Measurements from ENCODE around the gene FAM153A.
"Not testable (repeated sequence)": the region's sequence is repeated elsewhere in the genome, so short reads cannot be mapped to it uniquely, and the experiment has no call there.

The FAM153A gene

DNA sequence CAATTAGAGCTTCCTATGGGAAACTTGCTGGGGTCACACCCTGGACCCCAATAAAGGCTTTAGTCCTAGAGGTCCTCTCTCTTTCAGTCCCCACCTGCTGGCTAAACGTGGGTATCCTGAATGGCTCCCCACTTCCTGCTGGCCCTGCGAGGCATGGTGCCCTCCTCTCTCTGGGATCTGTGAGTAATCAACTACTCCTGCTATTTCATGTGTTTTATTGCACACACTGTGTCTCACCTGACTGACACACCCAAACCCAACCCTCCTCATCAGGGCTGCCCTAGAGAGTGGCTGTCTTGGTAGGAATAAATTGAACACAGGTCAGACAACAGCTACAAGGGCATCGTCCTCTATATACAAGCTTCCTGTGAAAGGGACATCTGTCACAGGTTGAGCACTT lies 39.8 kb upstream of the FAM153A start:
- WGBS, 2 donors (ENCODE audit: extremely low coverage in 2 of 2, insufficient read length in 2 of 2, insufficient replicate concordance in 1 of 2): no CpG with 5 or more reads among the region's 3 CpGs
- not testable (repeated sequence) for H3K36me3 ChIP-seq (replicated peaks in 1 of 2; ENCODE audit: control insufficient read depth in 2 of 2, insufficient read depth in 2 of 2, low read length in 2 of 2); H2BK120ac ChIP-seq (ENCODE audit: low read depth, low read length); H4K91ac ChIP-seq (ENCODE audit: low read depth, low read length, poor library complexity); H3K27ac ChIP-seq (replicated peaks; ENCODE audit: low read length); H3K4ac ChIP-seq (ENCODE audit: low read length); H3K9me3 ChIP-seq (replicated peaks in 1 of 2; ENCODE audit: control insufficient read depth in 2 of 2, insufficient read depth in 1 of 2, low read depth in 1 of 2, low read length in 2 of 2); DNase-seq (ENCODE audit: low spot score); H3K23ac ChIP-seq (ENCODE audit: low read depth, low read length, poor library complexity); H2BK15ac ChIP-seq (ENCODE audit: low read length); H3K4me3 ChIP-seq (ENCODE audit: low read length in 2 of 2); H3K79me1 ChIP-seq (ENCODE audit: low read depth, low read length); H2AFZ ChIP-seq (ENCODE audit: low read length); H2BK12ac ChIP-seq (ENCODE audit: low read length); H3K4me1 ChIP-seq (ENCODE audit: control insufficient read depth in 2 of 2, insufficient read depth in 1 of 2, low read depth in 1 of 2, low read length in 2 of 2); H3K18ac ChIP-seq (ENCODE audit: low read length); H3K27me3 ChIP-seq (ENCODE audit: control insufficient read depth in 3 of 3, insufficient read depth in 3 of 3, low read depth in 1 of 3, low read length in 3 of 3); H4K8ac ChIP-seq (ENCODE audit: low read depth, low read length); H3K4me2 ChIP-seq (ENCODE audit: insufficient read depth, low read length, poor library complexity, severe bottlenecking); H2AK5ac ChIP-seq (ENCODE audit: low read depth, low read length); H2BK5ac ChIP-seq (ENCODE audit: low read length); H3K9ac ChIP-seq (ENCODE audit: low read depth, low read length, poor library complexity); H3K14ac ChIP-seq (ENCODE audit: low read length)

DNA sequence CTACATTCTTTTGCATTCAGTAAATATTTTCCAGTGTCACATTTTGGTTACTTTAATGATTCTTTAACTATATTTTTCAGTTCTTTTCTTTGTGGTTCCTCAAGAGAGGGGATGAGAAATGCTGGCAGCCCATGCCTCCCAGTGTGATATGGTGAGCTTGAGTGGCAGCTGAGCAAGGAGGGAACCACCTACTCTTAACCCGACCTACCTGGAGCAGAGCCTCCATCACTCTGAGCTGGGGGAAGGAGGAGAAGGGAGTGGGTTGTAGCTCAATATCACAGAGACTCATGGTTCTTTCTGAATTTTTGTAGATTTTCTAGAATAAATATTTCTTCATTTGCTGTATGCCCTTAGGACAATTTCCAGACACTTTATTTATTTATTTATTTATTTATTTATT lies 37.0 kb upstream of the FAM153A start:
- not testable (repeated sequence) for H3K23ac ChIP-seq (ENCODE audit: low read depth, low read length, poor library complexity); H3K4me2 ChIP-seq (ENCODE audit: insufficient read depth, low read length, poor library complexity, severe bottlenecking); H2BK12ac ChIP-seq (ENCODE audit: low read length); H2BK120ac ChIP-seq (ENCODE audit: low read depth, low read length); H3K14ac ChIP-seq (ENCODE audit: low read length); H4K91ac ChIP-seq (ENCODE audit: low read depth, low read length, poor library complexity); H3K9me3 ChIP-seq (replicated peaks in 1 of 2; ENCODE audit: control insufficient read depth in 2 of 2, insufficient read depth in 1 of 2, low read depth in 1 of 2, low read length in 2 of 2); DNase-seq (ENCODE audit: low spot score); H2AFZ ChIP-seq (ENCODE audit: low read length); H2AK5ac ChIP-seq (ENCODE audit: low read depth, low read length); H3K79me1 ChIP-seq (ENCODE audit: low read depth, low read length); H3K18ac ChIP-seq (ENCODE audit: low read length); H3K9ac ChIP-seq (ENCODE audit: low read depth, low read length, poor library complexity); H3K4ac ChIP-seq (ENCODE audit: low read length); H4K8ac ChIP-seq (ENCODE audit: low read depth, low read length); H3K4me1 ChIP-seq (ENCODE audit: control insufficient read depth in 2 of 2, insufficient read depth in 1 of 2, low read depth in 1 of 2, low read length in 2 of 2); H3K36me3 ChIP-seq (replicated peaks in 1 of 2; ENCODE audit: control insufficient read depth in 2 of 2, insufficient read depth in 2 of 2, low read length in 2 of 2); H2BK15ac ChIP-seq (ENCODE audit: low read length); H3K4me3 ChIP-seq (ENCODE audit: low read length in 2 of 2); H2BK5ac ChIP-seq (ENCODE audit: low read length); H3K27ac ChIP-seq (replicated peaks; ENCODE audit: low read length); H3K27me3 ChIP-seq (ENCODE audit: control insufficient read depth in 3 of 3, insufficient read depth in 3 of 3, low read depth in 1 of 3, low read length in 3 of 3)
- no CpG with 5 or more reads among the region's 1 CpG for WGBS, 2 donors (ENCODE audit: extremely low coverage in 2 of 2, insufficient read length in 2 of 2, insufficient replicate concordance in 1 of 2)

DNA sequence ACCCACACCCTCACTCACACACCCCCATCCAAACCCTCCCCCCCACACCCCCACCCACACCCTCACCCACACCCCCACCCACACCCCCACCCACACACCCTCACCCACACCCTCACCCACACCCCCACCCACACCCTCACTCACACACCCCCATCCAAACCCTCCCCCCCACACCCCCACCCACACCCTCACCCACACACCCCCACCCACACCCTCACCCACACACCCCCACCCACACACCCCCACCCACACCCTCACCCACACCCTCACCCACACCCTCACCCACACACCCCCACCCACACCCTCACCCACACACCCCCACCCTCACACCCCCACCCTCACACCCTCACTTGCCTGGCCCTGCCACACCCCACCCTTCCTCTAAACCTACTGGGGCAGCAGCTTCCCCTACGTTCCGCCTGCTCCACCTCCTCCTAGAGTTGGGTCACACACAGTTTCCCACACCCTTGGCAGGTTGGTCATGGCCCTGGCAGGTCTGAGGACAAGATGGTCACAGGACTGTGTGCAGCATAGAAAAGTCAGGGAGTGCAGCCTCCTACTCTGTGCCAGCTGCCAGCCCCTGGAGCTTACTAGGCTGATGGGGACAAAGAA lies 30.2 kb upstream of the FAM153A start:
- H2BK12ac ChIP-seq (ENCODE audit: low read length); H3K27me3 ChIP-seq (ENCODE audit: control insufficient read depth in 3 of 3, insufficient read depth in 3 of 3, low read depth in 1 of 3, low read length in 3 of 3); H4K91ac ChIP-seq (ENCODE audit: low read depth, low read length, poor library complexity); H2BK5ac ChIP-seq (ENCODE audit: low read length); H4K8ac ChIP-seq (ENCODE audit: low read depth, low read length); H3K18ac ChIP-seq (ENCODE audit: low read length); H3K23ac ChIP-seq (ENCODE audit: low read depth, low read length, poor library complexity); H2BK15ac ChIP-seq (ENCODE audit: low read length); H3K4me2 ChIP-seq (ENCODE audit: insufficient read depth, low read length, poor library complexity, severe bottlenecking); H3K4ac ChIP-seq (ENCODE audit: low read length); H3K4me1 ChIP-seq (ENCODE audit: control insufficient read depth in 2 of 2, insufficient read depth in 1 of 2, low read depth in 1 of 2, low read length in 2 of 2); H3K36me3 ChIP-seq (replicated peaks in 1 of 2; ENCODE audit: control insufficient read depth in 2 of 2, insufficient read depth in 2 of 2, low read length in 2 of 2); H2AFZ ChIP-seq (ENCODE audit: low read length); H2BK120ac ChIP-seq (ENCODE audit: low read depth, low read length); H3K14ac ChIP-seq (ENCODE audit: low read length); H3K27ac ChIP-seq (replicated peaks; ENCODE audit: low read length); DNase-seq (ENCODE audit: low spot score); H2AK5ac ChIP-seq (ENCODE audit: low read depth, low read length); H3K79me1 ChIP-seq (ENCODE audit: low read depth, low read length); H3K9ac ChIP-seq (ENCODE audit: low read depth, low read length, poor library complexity); H3K9me3 ChIP-seq (replicated peaks in 1 of 2; ENCODE audit: control insufficient read depth in 2 of 2, insufficient read depth in 1 of 2, low read depth in 1 of 2, low read length in 2 of 2); H3K4me3 ChIP-seq (ENCODE audit: low read length in 2 of 2): not testable (repeated sequence)
- WGBS, 2 donors (ENCODE audit: extremely low coverage in 2 of 2, insufficient read length in 2 of 2, insufficient replicate concordance in 1 of 2): no CpG with 5 or more reads among the region's 2 CpGs

DNA sequence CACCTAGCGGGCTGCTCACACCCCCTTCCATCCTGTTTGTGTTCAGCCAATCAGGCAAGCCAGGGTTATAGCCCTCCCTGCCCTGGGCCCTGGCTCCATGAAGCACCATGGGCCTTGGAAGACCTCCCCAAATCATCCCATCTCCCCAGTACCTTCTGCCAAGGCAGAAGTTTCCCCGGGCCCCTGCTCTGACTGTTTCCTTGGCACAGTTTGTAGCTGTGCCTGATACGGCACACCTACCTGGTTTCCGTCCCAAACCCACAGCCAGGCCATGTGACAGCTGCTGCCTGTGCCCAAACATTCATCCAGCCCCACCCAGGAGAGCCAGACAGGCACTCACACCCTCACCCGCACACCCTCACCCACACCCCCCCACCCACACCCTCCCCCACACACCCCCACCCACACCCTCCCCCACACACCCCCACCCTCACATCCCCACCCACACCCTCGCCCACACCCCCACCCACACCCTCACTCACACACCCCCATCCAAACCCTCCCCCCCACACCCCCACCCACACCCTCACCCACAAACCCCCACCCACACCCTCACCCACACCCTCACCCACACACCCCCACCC lies 29.6 kb upstream of the FAM153A start:
- not testable (repeated sequence) for H2BK15ac ChIP-seq (ENCODE audit: low read length); H4K8ac ChIP-seq (ENCODE audit: low read depth, low read length); H3K23ac ChIP-seq (ENCODE audit: low read depth, low read length, poor library complexity); H3K79me1 ChIP-seq (ENCODE audit: low read depth, low read length); H3K27me3 ChIP-seq (ENCODE audit: control insufficient read depth in 3 of 3, insufficient read depth in 3 of 3, low read depth in 1 of 3, low read length in 3 of 3); H3K18ac ChIP-seq (ENCODE audit: low read length); H2BK120ac ChIP-seq (ENCODE audit: low read depth, low read length); H2BK12ac ChIP-seq (ENCODE audit: low read length); H3K9me3 ChIP-seq (replicated peaks in 1 of 2; ENCODE audit: control insufficient read depth in 2 of 2, insufficient read depth in 1 of 2, low read depth in 1 of 2, low read length in 2 of 2); H3K4me2 ChIP-seq (ENCODE audit: insufficient read depth, low read length, poor library complexity, severe bottlenecking); H3K4me1 ChIP-seq (ENCODE audit: control insufficient read depth in 2 of 2, insufficient read depth in 1 of 2, low read depth in 1 of 2, low read length in 2 of 2); H3K4me3 ChIP-seq (ENCODE audit: low read length in 2 of 2); H2BK5ac ChIP-seq (ENCODE audit: low read length); H3K9ac ChIP-seq (ENCODE audit: low read depth, low read length, poor library complexity); H2AFZ ChIP-seq (ENCODE audit: low read length); DNase-seq (ENCODE audit: low spot score); H4K91ac ChIP-seq (ENCODE audit: low read depth, low read length, poor library complexity); H3K36me3 ChIP-seq (replicated peaks in 1 of 2; ENCODE audit: control insufficient read depth in 2 of 2, insufficient read depth in 2 of 2, low read length in 2 of 2); H3K4ac ChIP-seq (ENCODE audit: low read length); H3K14ac ChIP-seq (ENCODE audit: low read length); H3K27ac ChIP-seq (replicated peaks; ENCODE audit: low read length); H2AK5ac ChIP-seq (ENCODE audit: low read depth, low read length)
- WGBS, 2 donors (ENCODE audit: extremely low coverage in 2 of 2, insufficient read length in 2 of 2, insufficient replicate concordance in 1 of 2): no CpG with 5 or more reads among the region's 6 CpGs

All from neuronal stem cell (in vitro differentiated cells).